GM12874 (cell line): ENCODE data around the gene RSPO4.

Experiments used
- CTCF ChIP-seq: IDR thresholded peaks from 2 replicates; pipeline ENCODE4 v1.5.1; 2011; ENCODE audit warnings: low read depth, mild to moderate bottlenecking, control low read depth, low read length, moderate library complexity; ENCODE audit not compliant: insufficient read depth

The RSPO4 gene

GRCh38 chr20:949717-950116 is 52.4 kb downstream of the RSPO4 start:
- no peak for TF ChIP-seq CTCF

DNA sequence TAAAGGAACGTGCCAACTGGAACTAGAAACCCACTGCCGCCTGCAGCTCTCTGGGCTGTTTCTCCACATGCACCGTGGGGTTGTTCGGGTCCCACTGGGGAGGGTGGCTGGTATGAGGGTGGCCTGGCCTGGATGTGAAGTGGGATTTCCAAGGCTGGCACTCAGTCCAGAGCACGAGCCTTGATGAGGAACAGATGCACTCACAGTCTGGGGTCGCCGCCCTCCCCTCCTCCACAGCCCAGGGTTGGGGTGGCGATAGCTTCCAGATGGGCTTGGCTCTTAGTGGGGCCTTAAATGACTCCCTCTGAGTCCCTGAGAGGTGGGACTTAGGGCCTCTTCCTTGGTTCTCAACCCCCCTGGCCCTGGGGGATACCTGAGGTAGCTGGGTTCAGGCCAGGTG is 55.3 kb downstream of the RSPO4 start:
- TF ChIP-seq CTCF, result no peak

DNA sequence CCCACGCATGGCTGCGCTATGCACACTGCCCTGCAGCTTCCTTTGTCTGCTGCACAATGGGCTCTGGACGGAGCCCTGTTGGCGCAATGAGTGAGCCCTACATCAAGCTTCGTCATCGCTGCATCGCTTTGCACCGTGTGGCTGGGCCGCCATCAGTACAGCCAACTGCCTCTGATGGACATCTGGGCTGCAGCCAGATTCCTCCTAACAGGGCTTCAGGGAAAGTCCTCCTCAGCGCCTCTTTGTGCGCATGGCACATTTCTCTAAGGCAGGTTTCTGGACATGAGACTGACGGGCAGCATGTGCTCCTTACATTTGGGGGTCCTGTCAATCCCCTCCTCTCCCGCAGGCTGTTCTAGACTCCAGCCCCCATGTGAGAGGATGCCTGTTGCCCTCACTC is 56.3 kb downstream of the RSPO4 start:
- TF ChIP-seq CTCF, result no peak

DNA sequence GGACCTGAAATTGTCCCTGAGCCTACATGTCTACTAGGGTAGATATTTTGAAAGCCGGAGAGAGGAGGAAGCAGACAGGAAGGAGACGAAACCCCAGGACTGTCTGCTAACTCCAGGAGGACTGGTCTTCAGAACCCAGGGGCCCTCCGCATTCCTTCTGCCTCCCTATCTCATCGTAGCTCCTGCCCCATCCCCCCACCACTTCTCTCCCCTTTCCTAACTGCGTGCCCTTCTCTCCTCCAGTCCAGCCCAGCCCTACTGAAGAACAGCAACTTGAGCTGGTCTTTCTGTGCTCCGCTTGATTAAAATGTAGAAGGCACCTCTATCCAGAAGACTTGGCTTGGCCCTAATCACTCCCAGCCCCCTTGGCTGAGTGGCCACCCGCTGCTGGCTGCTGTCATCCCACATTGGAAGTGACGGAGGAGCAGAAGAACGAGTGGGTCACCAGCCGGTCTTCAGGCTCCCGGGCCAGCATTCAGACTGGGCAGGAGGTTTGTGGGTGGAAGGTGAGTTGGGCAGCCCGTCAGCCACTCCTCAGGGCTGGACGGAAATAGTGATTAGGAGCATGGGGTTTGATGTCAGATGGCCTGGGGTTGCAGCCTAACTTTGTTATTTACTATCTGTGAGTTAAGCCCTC is 57.2 kb downstream of the RSPO4 start:
- TF ChIP-seq CTCF, result no peak

- TF ChIP-seq CTCF, result no peak
Observed at GRCh38 chr20:944148-944547, 58.0 kb downstream of the RSPO4 start.

DNA sequence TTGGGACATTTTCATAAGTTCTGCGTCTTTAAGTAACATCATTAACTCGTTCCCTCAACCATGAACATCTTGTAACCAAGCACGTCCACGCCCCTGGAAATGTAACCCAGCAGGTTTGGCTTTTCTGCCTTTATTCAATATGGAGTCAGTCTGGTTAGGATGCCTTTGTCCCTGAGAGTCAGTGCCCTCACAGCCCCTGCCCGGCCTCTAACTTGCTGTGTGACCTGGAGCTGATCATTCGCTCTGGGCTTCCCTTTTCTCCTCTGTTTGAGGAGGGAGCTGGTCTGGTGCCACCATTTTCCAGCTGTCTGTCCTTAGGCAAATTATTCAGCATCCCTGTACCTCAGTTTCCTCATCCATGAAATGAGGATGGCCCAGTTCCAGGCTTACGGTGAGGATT is 59.5 kb downstream of the RSPO4 start:
- TF ChIP-seq CTCF, result no peak

DNA sequence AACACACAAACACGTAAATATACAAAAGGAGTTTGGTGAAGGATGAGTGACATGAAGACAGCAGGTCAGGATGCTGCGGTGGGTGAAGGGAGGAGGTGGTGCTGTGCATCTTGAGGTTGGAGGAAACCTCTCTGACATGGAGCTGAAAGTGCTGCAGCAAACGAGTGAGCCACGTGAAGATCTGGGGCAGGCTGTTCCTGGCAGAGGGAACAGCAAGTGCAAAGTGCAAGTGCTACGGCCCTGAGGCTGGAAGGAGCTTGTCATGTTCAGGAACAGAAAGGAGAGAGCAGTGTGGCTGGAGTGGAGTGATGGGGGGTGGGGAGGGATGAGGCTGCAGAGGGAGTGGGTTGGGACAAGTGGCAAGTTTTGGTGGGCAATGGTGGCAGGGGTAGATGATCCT is 61.2 kb downstream of the RSPO4 start:
- no peak for TF ChIP-seq CTCF
